Measurements from ENCODE around the gene ZC3HAV1. TPM values are rescaled to one million over a fixed set of nuclear protein-coding genes. Genes with fewer than 3 reads are reported as not detected.
A peak's percentile ranks its signal among the peaks of the same experiment; 100 is the strongest.
"Not testable (repeated sequence)": the region's sequence is repeated elsewhere in the genome, so short reads cannot be mapped to it uniquely, and the experiment has no call there.

Gene ZC3HAV1
- polyA plus RNA-seq, 5 donors, result 15.7 to 24.0 (median 17.5) TPM

- DNase-seq, result no peak
Measured at GRCh38 chr7:139114018-139114417, 4.5 kb upstream of the ZC3HAV1 start.

- DNase-seq, result no peak
Measured at GRCh38 chr7:139112741-139113250, 3.3 kb upstream of the ZC3HAV1 start.

GRCh38 chr7:139112316-139112715 is 2.8 kb upstream of the ZC3HAV1 start:
- DNase-seq, result no peak

- DNase-seq, result no peak
Measured at GRCh38 chr7:139111811-139112301, 2.3 kb upstream of the ZC3HAV1 start.

- DNase-seq, result no peak
Measured at GRCh38 chr7:139111147-139111546, 1.6 kb upstream of the ZC3HAV1 start.

GRCh38 chr7:139109983-139110411 is 477 bp upstream of the ZC3HAV1 start:
- DNase-seq, result no peak

- DNase-seq, result peak; percentile 26 to 36
Measured at GRCh38 chr7:139108266-139109187, 993 bp downstream of the ZC3HAV1 start.

GRCh38 chr7:139106959-139107358 is 2.6 kb downstream of the ZC3HAV1 start:
- no peak for DNase-seq

GRCh38 chr7:139106227-139106626 is 3.3 kb downstream of the ZC3HAV1 start:
- not testable (repeated sequence) for DNase-seq

GRCh38 chr7:139105484-139105883 is 4.0 kb downstream of the ZC3HAV1 start:
- no peak for DNase-seq

GRCh38 chr7:139104091-139104450 is 5.4 kb downstream of the ZC3HAV1 start:
- DNase-seq, result no peak

GRCh38 chr7:139103057-139103815 is 6.3 kb downstream of the ZC3HAV1 start:
- DNase-seq, result no peak

GRCh38 chr7:139101637-139102158 is 7.8 kb downstream of the ZC3HAV1 start:
- not testable (repeated sequence) for DNase-seq

- no peak for DNase-seq
Measured at GRCh38 chr7:139099172-139099947, 10.2 kb downstream of the ZC3HAV1 start.

GRCh38 chr7:139095194-139095659 is 14.3 kb downstream of the ZC3HAV1 start:
- DNase-seq, result no peak

GRCh38 chr7:139094596-139094995 is 14.9 kb downstream of the ZC3HAV1 start:
- DNase-seq, result no peak

- DNase-seq, result no peak
Measured at GRCh38 chr7:139094030-139094429, 15.5 kb downstream of the ZC3HAV1 start.

- DNase-seq, result not testable (repeated sequence)
Measured at GRCh38 chr7:139093512-139093911, 16.0 kb downstream of the ZC3HAV1 start.

- no peak for DNase-seq
Measured at GRCh38 chr7:139092090-139092796, 17.3 kb downstream of the ZC3HAV1 start.

- DNase-seq, result no peak
Measured at GRCh38 chr7:139091677-139091996, 17.9 kb downstream of the ZC3HAV1 start.

GRCh38 chr7:139089118-139089517 is 20.4 kb downstream of the ZC3HAV1 start:
- no peak for DNase-seq
